SK-N-SH treated with all-trans-retinoic acid at 6 μM for 48 hours (cell line): ENCODE measurements around the gene TMEM139.
"Not testable (repeated sequence)": the region's sequence is repeated elsewhere in the genome, so short reads cannot be mapped to it uniquely, and the experiment has no call there.

ENCODE experiments used
- ZC3H10 ChIP-seq: fragments of 250-450 bp; sonication (Bioruptor Pico); IDR thresholded peaks from 2 replicates; pipeline ENCODE4 v1.5.1; 2021; ENCODE audit warnings: mild to moderate bottlenecking, moderate library complexity
- ZNF565 ChIP-seq: fragments of 450-650 bp; formaldehyde crosslinking; conservative IDR thresholded peaks from 2 replicates; pipeline ENCODE4 v1.5.0; 2020; ENCODE audit warnings: low read depth, mild to moderate bottlenecking, moderate library complexity
- TF ChIP-seq, protein P1 (sequence below): fragments of 250-450 bp; sonication (Bioruptor Pico); IDR thresholded peaks from 2 replicates; pipeline ENCODE4 v1.8.0; 2021; ENCODE audit warnings: low read depth, mild to moderate bottlenecking, moderate library complexity, borderline replicate concordance

DNA sequence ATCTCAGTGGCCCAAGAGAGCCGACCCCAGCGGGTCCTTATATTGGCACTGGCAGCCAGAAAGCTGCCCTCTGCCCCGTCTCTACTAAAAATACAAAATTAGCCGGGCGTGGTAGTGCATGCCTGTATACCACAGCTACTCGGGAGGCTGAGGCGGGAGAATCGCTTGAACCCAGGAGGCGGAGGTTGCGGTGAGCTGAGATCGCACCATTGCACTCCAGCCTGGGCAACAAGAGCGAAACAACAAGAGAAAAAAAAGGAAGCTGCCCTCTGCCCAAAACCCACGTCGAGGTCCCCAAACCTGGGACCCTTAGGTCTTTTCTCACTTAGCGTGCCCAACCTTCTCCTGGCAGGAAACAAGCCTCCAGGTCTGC lies 20.6 kb upstream of the TMEM139 start:
- not testable (repeated sequence) for TF ChIP-seq ZNF565 (CRISPR knock-in tag); ZC3H10
- TF ChIP-seq, protein P1, sequence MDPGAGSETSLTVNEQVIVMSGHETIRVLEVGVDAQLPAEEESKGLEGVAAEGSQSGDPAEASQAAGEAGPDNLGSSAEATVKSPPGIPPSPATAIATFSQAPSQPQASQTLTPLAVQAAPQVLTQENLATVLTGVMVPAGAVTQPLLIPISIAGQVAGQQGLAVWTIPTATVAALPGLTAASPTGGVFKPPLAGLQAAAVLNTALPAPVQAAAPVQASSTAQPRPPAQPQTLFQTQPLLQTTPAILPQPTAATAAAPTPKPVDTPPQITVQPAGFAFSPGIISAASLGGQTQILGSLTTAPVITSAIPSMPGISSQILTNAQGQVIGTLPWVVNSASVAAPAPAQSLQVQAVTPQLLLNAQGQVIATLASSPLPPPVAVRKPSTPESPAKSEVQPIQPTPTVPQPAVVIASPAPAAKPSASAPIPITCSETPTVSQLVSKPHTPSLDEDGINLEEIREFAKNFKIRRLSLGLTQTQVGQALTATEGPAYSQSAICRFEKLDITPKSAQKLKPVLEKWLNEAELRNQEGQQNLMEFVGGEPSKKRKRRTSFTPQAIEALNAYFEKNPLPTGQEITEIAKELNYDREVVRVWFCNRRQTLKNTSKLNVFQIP (CRISPR knock-in tag), result not testable (repeated sequence)
